ENCODE measurements around the gene WNK4. TPM values are rescaled to one million over a fixed set of nuclear protein-coding genes. Genes with fewer than 3 reads are reported as not detected.

Gene WNK4
- total RNA-seq, 1 donor from 2014 or later = 8.9 TPM

DNA sequence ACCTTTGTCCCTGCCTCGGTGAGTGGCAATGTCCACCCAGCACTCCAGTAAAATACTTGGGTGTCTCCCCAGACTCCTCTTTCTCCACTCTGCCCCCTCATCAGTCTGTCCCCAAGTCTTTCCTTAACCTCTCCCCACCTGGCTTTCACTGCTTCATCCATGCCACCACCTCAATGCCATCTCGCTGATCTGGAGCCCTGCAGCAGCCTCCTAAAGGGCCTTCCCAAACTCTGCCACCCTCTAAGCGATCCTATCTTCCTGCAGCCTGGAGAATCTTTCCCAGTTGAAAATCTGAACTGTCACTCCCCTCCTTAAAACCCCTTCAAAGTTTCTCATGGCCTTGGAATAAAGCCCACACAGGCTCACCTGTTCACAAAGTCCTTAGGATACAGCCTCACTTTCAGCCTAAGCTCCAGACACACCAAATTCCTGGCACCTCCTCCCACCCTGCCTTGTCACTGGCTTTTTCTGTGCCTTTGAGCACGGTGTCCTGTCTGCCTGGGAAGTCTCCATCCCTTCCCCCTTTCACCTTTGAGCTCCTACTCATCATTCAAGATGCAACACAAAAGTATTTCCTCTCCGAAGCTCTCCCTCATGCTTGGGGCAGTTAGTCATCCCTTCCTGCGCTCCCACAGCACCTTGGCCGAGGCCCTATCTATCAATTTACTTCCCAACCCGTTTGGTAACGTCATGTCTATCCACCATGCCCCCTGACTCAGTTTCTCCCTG lies 2.8 kb downstream of the WNK4 start:
- H3K27me3 Mint-ChIP-seq (ENCODE audit: unreplicated experiment) = peaks cover 13% of the 10 kb centered on the region
- DNase-seq (ENCODE audit: low spot score) = no peak
- peaks cover 18% of the 10 kb centered on the region for H3K36me3 Mint-ChIP-seq (ENCODE audit: low read depth, unreplicated experiment)
- H3K4me3 Mint-ChIP-seq (ENCODE audit: unreplicated experiment) = peak overlapping the region; percentile 6
- H3K9me3 Mint-ChIP-seq (ENCODE audit: unreplicated experiment) = no peaks in the 10 kb centered on the region
- peaks cover 31% of the 10 kb centered on the region for H3K4me1 Mint-ChIP-seq (ENCODE audit: unreplicated experiment)
- H3K27ac Mint-ChIP-seq (ENCODE audit: unreplicated experiment) = peak overlapping the region; percentile 81
- TF ChIP-seq, protein P1, sequence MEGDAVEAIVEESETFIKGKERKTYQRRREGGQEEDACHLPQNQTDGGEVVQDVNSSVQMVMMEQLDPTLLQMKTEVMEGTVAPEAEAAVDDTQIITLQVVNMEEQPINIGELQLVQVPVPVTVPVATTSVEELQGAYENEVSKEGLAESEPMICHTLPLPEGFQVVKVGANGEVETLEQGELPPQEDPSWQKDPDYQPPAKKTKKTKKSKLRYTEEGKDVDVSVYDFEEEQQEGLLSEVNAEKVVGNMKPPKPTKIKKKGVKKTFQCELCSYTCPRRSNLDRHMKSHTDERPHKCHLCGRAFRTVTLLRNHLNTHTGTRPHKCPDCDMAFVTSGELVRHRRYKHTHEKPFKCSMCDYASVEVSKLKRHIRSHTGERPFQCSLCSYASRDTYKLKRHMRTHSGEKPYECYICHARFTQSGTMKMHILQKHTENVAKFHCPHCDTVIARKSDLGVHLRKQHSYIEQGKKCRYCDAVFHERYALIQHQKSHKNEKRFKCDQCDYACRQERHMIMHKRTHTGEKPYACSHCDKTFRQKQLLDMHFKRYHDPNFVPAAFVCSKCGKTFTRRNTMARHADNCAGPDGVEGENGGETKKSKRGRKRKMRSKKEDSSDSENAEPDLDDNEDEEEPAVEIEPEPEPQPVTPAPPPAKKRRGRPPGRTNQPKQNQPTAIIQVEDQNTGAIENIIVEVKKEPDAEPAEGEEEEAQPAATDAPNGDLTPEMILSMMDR (IDR thresholded peaks at IDR 0.05; ENCODE audit: unreplicated experiment) = no peak

DNA sequence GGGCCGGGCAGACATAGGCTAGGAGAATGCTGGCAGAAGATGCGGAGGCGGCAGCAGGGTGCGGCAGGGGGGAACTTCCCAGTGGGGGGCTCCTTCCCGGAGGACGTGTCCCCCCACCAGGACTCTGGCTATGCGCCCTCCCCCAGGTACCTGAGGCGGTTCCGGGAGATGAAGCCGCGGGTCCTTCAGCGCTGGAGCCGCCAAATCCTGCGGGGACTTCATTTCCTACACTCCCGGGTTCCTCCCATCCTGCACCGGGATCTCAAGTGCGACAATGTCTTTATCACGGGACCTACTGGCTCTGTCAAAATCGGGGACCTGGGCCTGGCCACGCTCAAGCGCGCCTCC lies 3.4 kb downstream of the WNK4 start:
- peaks cover 31% of the 10 kb centered on the region for H3K4me1 Mint-ChIP-seq (ENCODE audit: unreplicated experiment)
- peak overlapping the region; percentile 6 for H3K4me3 Mint-ChIP-seq (ENCODE audit: unreplicated experiment)
- no peaks in the 10 kb centered on the region for H3K9me3 Mint-ChIP-seq (ENCODE audit: unreplicated experiment)
- peaks cover 12% of the 10 kb centered on the region for H3K27me3 Mint-ChIP-seq (ENCODE audit: unreplicated experiment)
- no peak for DNase-seq (ENCODE audit: low spot score)
- no peak overlapping the region for H3K27ac Mint-ChIP-seq (ENCODE audit: unreplicated experiment)
- peaks cover 20% of the 10 kb centered on the region for H3K36me3 Mint-ChIP-seq (ENCODE audit: low read depth, unreplicated experiment)
- TF ChIP-seq, protein P1 (IDR thresholded peaks at IDR 0.05; ENCODE audit: unreplicated experiment) = no peak

DNA sequence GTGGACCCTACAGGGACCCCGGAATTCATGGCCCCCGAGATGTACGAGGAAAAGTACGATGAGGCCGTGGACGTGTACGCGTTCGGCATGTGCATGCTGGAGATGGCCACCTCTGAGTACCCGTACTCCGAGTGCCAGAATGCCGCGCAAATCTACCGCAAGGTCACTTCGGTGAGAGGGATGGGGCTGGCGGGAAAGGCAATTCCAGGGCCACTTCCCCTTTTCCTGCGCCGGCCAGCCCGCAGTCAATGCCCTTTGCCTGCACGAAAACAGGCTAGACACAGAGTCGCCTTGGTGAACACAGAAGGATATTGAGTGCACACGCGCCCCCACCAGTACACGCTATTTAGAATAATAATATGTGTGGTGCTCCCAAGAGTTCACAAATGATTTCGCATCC lies 4.0 kb downstream of the WNK4 start:
- TF ChIP-seq, protein P1 (IDR thresholded peaks at IDR 0.05; ENCODE audit: unreplicated experiment) = no peak
- DNase-seq (ENCODE audit: low spot score) = no peak
- Mint-ChIP-seq H3K9me3 (ENCODE audit: unreplicated experiment) (no peaks in the 10 kb centered on the region), H3K4me1 (ENCODE audit: unreplicated experiment) (peaks cover 28% of the 10 kb centered on the region), H3K4me3 (ENCODE audit: unreplicated experiment) (no peak overlapping the region), H3K36me3 (ENCODE audit: low read depth, unreplicated experiment) (peaks cover 24% of the 10 kb centered on the region), H3K27me3 (ENCODE audit: unreplicated experiment) (peaks cover 13% of the 10 kb centered on the region), H3K27ac (ENCODE audit: unreplicated experiment) (no peak overlapping the region)

DNA sequence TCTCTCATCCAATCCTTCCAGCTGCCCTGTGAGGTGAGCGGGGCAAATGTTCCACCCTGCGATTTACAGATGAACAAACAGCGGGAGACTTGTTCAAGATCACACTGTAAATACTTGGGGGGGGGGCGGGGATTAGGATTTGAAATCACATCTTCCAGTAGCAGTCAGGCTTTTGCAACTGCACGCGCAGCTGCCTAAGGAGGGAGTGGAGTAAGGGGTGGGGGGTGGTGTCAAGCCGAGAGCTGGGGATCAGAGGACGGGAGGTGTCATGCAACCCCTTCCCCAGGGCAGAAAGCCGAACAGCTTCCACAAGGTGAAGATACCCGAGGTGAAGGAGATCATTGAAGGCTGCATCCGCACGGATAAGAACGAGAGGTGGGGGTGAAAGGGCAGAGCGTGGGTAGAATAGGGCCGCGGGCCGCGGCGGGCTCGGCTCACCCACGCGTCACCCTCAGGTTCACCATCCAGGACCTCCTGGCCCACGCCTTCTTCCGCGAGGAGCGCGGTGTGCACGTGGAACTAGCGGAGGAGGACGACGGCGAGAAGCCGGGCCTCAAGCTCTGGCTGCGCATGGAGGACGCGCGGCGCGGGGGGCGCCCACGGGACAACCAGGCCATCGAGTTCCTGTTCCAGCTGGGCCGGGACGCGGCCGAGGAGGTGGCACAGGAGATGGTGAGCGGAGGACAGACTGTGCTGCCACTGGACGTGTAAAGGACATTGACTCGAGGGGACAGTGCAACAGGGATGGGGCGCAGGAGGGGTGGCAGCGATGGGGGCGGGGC lies 4.6 kb downstream of the WNK4 start:
- TF ChIP-seq, protein P1 (IDR thresholded peaks at IDR 0.05; ENCODE audit: unreplicated experiment) = no peak
- H3K36me3 Mint-ChIP-seq (ENCODE audit: low read depth, unreplicated experiment) = peaks cover 27% of the 10 kb centered on the region
- no peak overlapping the region for H3K4me3 Mint-ChIP-seq (ENCODE audit: unreplicated experiment)
- H3K4me1 Mint-ChIP-seq (ENCODE audit: unreplicated experiment) = peaks cover 24% of the 10 kb centered on the region
- H3K9me3 Mint-ChIP-seq (ENCODE audit: unreplicated experiment) = no peaks in the 10 kb centered on the region
- no peak for DNase-seq (ENCODE audit: low spot score)
- H3K27me3 Mint-ChIP-seq (ENCODE audit: unreplicated experiment) = peaks cover 13% of the 10 kb centered on the region
- no peak overlapping the region for H3K27ac Mint-ChIP-seq (ENCODE audit: unreplicated experiment)

DNA sequence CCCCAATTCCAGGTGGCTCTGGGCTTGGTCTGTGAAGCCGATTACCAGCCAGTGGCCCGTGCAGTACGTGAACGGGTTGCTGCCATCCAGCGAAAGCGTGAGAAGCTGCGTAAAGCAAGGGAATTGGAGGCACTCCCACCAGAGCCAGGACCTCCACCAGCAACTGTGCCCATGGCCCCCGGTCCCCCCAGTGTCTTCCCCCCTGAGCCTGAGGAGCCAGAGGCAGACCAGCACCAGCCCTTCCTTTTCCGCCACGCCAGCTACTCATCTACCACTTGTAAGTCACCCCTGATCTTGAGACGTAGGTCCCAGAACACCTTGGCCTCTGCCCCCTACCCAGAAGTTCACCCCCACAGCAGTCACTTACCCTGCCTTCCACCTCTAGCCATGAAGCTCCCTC lies 6.9 kb downstream of the WNK4 start:
- peak overlapping the region; percentile 62 for H3K4me3 Mint-ChIP-seq (ENCODE audit: unreplicated experiment)
- DNase-seq (ENCODE audit: low spot score) = no peak
- no peak overlapping the region for H3K27ac Mint-ChIP-seq (ENCODE audit: unreplicated experiment)
- TF ChIP-seq, protein P1 (IDR thresholded peaks at IDR 0.05; ENCODE audit: unreplicated experiment) = no peak
- H3K4me1 Mint-ChIP-seq (ENCODE audit: unreplicated experiment) = peaks cover 20% of the 10 kb centered on the region
- peaks cover 14% of the 10 kb centered on the region for H3K27me3 Mint-ChIP-seq (ENCODE audit: unreplicated experiment)
- H3K9me3 Mint-ChIP-seq (ENCODE audit: unreplicated experiment) = no peaks in the 10 kb centered on the region
- H3K36me3 Mint-ChIP-seq (ENCODE audit: low read depth, unreplicated experiment) = peaks cover 31% of the 10 kb centered on the region
